Testis (tissue), 2 donors: Measurements from ENCODE around the gene CACNB2.

Source experiments
- CTCF ChIP-seq, 3 experiments: fragments of 450-650 bp in 2 of 3; fragments of 200-600 bp in 1 of 3; sonication (generic) in 1 of 3; IDR thresholded peaks; one replicate each; pipeline ENCODE4 v1.5.1; 2016 to 2019; ENCODE audit warnings: antibody characterized with exemption in 3 of 3, mild to moderate bottlenecking in 2 of 3, moderate library complexity in 1 of 3
- POLR2A ChIP-seq: fragments of 450-650 bp; IDR thresholded peaks from one replicate; pipeline ENCODE4 v1.6.1; 2017; ENCODE audit warnings: antibody characterized with exemption, mild to moderate bottlenecking, moderate library complexity

GRCh38 chr10:18254086-18254485 is 113.9 kb downstream of the CACNB2 start:
- no peak for TF ChIP-seq POLR2A
- TF ChIP-seq CTCF (IDR thresholded peaks at IDR 0.05) = no peak
